ENCODE results near the gene TSHZ2. TPM values are rescaled to one million over a fixed set of nuclear protein-coding genes. Genes with fewer than 3 reads are reported as not detected.

Gene TSHZ2
- total and polyA plus RNA-seq, 9 of the 15 experiments (the other 6 are each of a cell fraction or from before 2014, with no cell fraction given) = 0.03 to 0.20 (median 0.05) TPM; not detected in 4

DNA sequence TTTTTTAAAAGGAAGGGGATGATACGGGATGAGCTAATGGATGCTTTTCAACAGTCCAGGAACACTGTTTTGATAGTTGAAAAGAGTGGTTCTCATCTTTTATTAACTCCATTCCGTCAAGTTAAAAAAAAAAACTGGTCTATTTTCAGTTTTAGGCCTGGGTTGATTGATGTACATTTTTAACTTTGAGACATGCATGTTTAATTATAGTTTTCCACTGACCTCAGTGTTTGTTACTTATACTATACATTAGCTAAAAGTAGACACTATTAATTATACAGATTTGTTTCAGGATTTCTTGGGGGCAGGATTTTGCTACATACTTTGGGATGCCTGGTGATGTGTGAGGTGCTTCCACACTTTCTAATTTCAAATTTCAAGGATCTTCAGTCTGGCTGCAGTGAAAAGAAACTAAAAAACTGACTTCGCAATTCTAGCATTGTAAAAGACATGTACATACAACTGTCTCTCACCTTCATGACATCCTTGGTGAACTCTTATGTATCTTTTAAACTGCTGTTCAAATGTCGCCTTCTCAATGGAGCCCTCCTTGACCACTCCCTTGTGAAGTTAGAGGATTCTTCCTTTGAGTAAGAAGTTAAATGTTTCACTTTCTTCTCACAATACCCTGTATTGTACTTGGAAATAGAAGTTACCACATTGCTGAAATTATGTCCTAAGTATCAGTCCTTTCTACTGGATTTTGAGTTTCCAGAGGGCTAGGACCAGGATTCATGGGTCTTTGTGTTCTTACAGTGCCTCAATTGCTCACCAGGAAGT is 101.7 kb downstream of the TSHZ2 start (continued):
- TF ChIP-seq CREB3 (tag; conservative IDR thresholded peaks at IDR 0.05; ENCODE audit: low read depth) = no peak
- no peak for TF ChIP-seq SRSF3 (IDR thresholded peaks at IDR 0.05; ENCODE audit: insufficient read depth, low read length)
- TF ChIP-seq ZNF408 (CRISPR knock-in tag; IDR thresholded peaks at IDR 0.05; ENCODE audit: low read depth) = no peak
- TF ChIP-seq ZNF282 (CRISPR knock-in tag; IDR thresholded peaks at IDR 0.05) = no peak
- TF ChIP-seq ZKSCAN3 (CRISPR knock-in tag; IDR thresholded peaks at IDR 0.05) = no peak
- no peak for TF ChIP-seq E2F6 (IDR thresholded peaks at IDR 0.05; ENCODE audit: borderline replicate concordance in 1 of 2, extremely low read depth in 1 of 2, insufficient read depth in 1 of 2, insufficient read length in 1 of 2, low read depth in 1 of 2, low read length in 1 of 2, poor library complexity in 1 of 2, severe bottlenecking in 1 of 2)

DNA sequence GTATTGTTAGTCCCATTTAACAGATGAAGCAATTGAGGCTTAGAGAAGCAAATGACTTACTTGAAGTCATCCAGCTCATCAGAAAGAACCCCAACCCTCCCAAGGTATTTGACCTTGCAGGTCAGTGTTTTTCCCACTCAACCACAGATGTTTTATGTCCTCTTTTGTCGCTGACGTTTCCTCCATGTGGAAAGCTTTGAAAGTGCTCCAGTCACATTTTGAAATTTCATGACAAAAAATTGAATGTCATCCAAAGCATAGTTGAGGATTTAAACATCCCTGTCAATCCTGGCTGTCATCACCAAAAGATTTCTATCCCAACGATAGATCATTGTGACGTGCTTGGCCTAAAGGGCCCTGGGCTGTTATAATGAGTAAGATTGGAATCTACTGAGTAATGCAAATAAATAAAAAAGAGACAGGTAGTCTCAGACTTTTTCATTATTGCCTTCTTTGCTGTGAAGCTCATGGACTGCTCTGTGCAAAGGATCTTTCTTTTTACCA is 102.7 kb downstream of the TSHZ2 start:
- Histone ChIP-seq H3K4me3 (no peak overlapping the region), H3K27ac (ENCODE audit: extremely low read depth, low read depth, low read length) (no peak overlapping the region), H3K36me3 (ENCODE audit: control insufficient read depth, insufficient read depth, low read length) (no peaks in the 10 kb centered on the region), H3K4me1 (replicated peaks in 1 of 2; ENCODE audit: control insufficient read depth in 2 of 2, insufficient read depth in 2 of 2, low read length in 2 of 2) (no peaks in the 10 kb centered on the region), H3K9ac (ENCODE audit: insufficient read depth in 1 of 2, low read depth in 2 of 2, low read length in 2 of 2) (no peak overlapping the region), H2AFZ (ENCODE audit: low read depth, low read length) (no peak overlapping the region), H3K4me2 (ENCODE audit: insufficient read depth, low read length) (no peak overlapping the region), H3K9me1 (ENCODE audit: control insufficient read depth, insufficient read depth, low read length) (no peaks in the 10 kb centered on the region), H3K9me3 (replicated peaks; ENCODE audit: control insufficient read depth, insufficient read depth, low read depth, low read length) (no peaks in the 10 kb centered on the region), H4K20me1 (replicated peaks; ENCODE audit: control insufficient read depth, insufficient read depth, low read length) (no peaks in the 10 kb centered on the region), H3K27me3 (ENCODE audit: control insufficient read depth in 2 of 2, insufficient read depth in 2 of 2, low read length in 2 of 2) (peaks cover 5 to 9% of the 10 kb centered on the region in 2 experiments; a peak in 3 of 5 replicates), H3K79me2 (ENCODE audit: control insufficient read depth, insufficient read depth, low read length) (no peaks in the 10 kb centered on the region)
- no peak for DNase-seq (ENCODE audit: extremely low read depth in 1 of 4, low spot score in 3 of 4)
- intact Hi-C loops (cut with micrococcal nuclease) (no loop called here), in situ Hi-C loops (cut with MboI) (no loop called here)
- WGBS (ENCODE audit: insufficient coverage, low coverage, missing lambda C conversion rate) = 0% methylated on average over 4 of the region's 4 CpGs
- no TSS peak for BruUV-seq (replicated peaks)
- no peak for FAIRE-seq
- peak; percentile 18 for TF ChIP-seq RBM25 (IDR thresholded peaks at IDR 0.05; ENCODE audit: low read depth, low read length, severe bottlenecking)
- TF ChIP-seq, protein P1, sequence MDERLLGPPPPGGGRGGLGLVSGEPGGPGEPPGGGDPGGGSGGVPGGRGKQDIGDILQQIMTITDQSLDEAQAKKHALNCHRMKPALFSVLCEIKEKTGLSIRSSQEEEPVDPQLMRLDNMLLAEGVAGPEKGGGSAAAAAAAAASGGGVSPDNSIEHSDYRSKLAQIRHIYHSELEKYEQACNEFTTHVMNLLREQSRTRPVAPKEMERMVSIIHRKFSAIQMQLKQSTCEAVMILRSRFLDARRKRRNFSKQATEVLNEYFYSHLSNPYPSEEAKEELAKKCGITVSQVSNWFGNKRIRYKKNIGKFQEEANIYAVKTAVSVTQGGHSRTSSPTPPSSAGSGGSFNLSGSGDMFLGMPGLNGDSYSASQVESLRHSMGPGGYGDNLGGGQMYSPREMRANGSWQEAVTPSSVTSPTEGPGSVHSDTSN (CRISPR knock-in tag; IDR thresholded peaks at IDR 0.05; ENCODE audit: low read depth) = no peak
- TF ChIP-seq, protein P1 (tag; conservative IDR thresholded peaks at IDR 0.05; ENCODE audit: low read depth) = peak; percentile 85
- TF ChIP-seq NFATC3 (IDR thresholded peaks at IDR 0.05) = no peak
- peak; percentile 55 for TF ChIP-seq MEIS2 (IDR thresholded peaks at IDR 0.05; ENCODE audit: partially characterized antibody)
- no peak for ATAC-seq
- ChIA-PET POLR2A (no interaction called here), CTCF (ENCODE audit: low intra/inter-chr PET ratio) (no interaction called here)
